OCI-LY3 (cell line): Measurements from ENCODE around the gene CD79B.

ENCODE experiments used
- EZH2phosphoT487 ChIP-seq: fragments of 200-600 bp; shearing (Covaris generic); IDR thresholded peaks from 2 replicates; pipeline ENCODE4 v1.6.1; 2018; ENCODE audit warnings: antibody characterized with exemption, mixed run types, low read depth
- TF ChIP-seq, protein P1 (sequence below): fragments of 200-600, 300-600 bp; sonication (generic); IDR thresholded peaks from 2 replicates; pipeline ENCODE4 v1.5.1; 2014; ENCODE audit warnings: antibody characterized with exemption, low read length, low read depth

DNA sequence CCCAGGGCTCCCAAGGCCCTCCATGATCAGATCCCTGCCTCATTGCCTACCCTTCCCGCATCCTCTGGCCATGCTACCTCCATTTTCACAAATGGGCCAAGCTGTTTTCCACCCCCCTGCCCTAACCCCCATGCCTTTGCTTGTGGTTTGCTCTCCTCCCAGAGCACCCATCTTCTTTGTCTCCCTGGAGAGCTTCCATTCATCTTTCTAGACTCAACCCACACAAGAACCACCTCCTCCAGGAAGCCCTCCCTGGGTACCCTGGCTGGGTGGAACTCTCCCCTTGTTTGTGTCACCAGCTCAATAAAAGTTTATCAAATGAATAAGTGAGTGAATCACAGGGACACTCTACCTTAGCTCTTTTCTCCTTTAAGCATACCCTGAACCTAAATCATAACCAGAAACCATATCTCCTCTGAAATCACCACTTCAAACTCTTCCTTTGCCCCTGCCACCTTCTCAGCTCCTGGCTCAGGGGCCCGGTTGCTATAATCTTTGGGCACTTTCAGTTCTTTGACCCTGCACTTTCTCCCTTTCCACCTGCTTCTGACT, 43.5 kb upstream of the CD79B start:
- TF ChIP-seq, protein P1, sequence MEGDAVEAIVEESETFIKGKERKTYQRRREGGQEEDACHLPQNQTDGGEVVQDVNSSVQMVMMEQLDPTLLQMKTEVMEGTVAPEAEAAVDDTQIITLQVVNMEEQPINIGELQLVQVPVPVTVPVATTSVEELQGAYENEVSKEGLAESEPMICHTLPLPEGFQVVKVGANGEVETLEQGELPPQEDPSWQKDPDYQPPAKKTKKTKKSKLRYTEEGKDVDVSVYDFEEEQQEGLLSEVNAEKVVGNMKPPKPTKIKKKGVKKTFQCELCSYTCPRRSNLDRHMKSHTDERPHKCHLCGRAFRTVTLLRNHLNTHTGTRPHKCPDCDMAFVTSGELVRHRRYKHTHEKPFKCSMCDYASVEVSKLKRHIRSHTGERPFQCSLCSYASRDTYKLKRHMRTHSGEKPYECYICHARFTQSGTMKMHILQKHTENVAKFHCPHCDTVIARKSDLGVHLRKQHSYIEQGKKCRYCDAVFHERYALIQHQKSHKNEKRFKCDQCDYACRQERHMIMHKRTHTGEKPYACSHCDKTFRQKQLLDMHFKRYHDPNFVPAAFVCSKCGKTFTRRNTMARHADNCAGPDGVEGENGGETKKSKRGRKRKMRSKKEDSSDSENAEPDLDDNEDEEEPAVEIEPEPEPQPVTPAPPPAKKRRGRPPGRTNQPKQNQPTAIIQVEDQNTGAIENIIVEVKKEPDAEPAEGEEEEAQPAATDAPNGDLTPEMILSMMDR = no peak
- no peak for TF ChIP-seq EZH2phosphoT487
